ENCODE measurements around the gene UXS1.

The UXS1 gene

DNA sequence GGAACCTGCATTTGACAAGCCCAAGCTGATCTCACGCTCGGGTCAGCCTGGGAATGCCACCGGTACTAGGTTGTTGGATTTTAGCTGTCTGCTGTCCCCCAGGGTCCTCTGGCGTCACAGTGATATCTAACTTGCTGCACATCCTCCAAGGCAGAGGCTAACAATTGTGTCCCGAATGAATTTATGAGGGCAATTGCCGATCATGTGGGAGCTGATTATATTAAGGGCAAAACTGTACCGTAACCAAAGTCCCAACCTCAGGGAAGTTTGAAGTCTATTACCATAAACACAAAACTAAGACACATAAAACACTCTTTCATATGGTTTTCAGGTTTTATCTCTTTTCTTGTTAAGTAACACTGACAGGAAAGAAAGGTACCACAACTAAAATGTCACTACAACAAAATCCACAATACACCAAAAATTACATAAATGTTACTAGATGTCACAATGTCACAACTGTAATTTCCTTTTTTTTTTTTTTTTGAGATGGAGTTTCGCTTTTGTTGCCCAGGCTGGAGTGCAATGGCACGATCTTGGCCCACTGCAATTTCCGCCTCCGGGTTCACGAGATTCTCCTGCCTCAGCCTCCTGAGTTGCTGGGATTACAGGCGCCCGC, 6.7 kb downstream of the UXS1 start:
- no peak for DNase-seq

DNA sequence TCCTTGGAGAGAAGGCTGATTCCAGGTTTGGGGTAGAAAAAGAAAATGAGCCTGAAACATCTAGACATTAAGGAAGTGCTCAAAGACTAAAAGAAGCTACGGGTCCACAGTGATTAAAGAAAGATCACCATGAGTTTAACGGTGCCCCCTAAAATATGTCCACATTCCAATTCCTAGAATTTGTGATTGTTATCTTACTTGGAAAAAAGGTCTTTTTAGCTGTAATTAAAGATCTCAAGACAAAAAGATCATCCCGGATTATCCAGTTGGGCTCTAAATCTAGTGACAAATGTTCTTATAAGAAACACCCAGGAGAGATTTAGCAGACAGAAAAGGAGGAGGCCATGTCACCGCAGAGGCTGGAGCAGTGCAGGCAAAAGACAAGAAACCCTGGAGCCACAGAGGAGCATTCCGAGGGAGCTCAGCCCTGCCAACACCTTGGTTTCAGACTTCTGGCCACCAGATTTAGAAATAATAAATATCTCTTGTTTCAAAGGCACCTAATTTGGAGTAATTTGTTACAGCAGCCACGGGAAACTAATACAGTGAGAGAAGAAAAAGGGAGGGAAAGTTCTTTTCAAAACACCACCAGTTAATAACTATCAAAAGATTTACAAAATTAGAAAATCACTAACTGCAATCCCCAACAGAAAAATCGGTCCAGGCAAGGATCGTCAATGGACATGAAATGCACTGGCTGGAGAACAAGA, 8.5 kb downstream of the UXS1 start:
- DNase-seq, result no peak

GRCh38 chr2:106184857-106185256, 9.2 kb downstream of the UXS1 start:
- no peak for DNase-seq

- DNase-seq, result no peak
Measured at GRCh38 chr2:106184394-106184793, 9.7 kb downstream of the UXS1 start.

- DNase-seq, result no peak
Measured at GRCh38 chr2:106183101-106183696, 10.9 kb downstream of the UXS1 start.

DNA sequence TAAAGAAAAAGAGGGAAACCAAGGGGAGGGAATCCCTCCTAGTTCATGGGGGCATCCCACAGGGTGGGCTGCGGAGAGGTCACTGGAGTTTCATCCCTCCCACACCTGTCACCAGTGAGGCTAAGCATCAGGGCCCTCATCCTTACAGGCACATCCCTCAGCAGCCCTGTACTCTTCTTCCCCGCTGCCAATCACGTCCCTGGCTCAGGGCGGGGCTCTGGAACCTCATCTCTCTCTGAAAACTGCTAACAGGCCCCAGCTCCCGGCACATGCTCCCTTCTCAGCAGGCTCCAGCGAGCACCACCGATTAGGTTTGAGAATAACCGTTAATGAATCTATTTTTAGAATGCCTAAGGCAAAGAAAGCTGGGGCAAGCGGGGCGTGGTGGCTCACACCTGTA, 13.0 kb downstream of the UXS1 start:
- DNase-seq, result no peak

DNA sequence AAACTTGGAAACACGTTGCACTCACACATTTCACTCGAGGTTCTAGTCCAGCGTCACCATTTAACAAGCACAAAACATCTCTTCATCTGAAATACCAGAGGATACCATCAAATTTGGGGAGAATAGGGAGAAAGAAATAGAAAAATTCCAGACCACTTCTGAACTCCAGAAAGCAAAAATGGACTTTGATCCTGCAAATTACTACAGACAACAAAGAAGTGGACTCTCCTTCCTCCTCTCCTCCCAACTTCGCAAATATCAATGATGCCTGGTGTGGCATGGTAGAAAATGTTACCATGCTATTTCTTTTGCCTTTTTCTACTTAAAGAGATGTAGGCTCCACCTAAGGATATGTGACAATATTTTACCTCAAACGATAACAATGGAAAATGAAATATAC, 13.5 kb downstream of the UXS1 start:
- no peak for DNase-seq

DNA sequence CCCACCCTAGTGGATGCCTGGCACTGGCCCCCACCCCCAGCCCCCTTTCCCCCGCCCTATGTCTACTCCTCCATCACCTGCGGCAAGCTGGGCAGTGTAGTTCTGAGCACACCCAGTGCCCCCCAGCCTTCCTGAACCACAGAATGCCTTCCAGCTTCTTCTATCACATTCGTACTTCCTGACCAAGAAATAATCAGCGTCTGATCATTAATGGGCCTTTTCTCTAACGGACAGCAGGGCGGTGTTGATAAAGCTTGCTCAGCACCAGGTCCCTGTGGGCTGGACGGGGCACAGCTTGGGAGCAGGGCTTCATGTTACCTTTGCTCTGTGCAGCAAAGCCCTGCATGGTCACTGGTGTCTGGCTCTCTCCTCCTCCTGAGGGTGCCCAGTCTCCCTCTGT, 15.4 kb downstream of the UXS1 start:
- DNase-seq, result no peak

DNA sequence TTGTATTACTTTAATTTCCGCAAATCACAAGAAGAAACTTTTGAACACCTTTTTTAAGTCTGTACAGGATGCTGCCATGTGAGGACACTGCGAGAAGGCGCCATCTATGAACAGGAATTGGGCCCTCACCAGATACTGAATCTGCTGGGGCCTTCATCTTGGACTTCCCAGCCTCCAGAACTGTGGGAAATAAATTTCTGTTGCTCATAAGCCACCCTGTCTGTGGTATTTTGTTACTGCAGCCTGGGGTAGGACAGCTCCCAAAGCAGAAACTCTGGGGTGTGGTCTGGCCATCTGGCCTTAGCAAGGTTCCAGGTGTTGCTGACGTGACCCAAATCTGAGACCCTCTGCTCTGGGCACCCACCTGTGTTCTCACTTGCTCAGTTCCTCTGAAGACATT, 16.5 kb downstream of the UXS1 start:
- no peak for DNase-seq

DNA sequence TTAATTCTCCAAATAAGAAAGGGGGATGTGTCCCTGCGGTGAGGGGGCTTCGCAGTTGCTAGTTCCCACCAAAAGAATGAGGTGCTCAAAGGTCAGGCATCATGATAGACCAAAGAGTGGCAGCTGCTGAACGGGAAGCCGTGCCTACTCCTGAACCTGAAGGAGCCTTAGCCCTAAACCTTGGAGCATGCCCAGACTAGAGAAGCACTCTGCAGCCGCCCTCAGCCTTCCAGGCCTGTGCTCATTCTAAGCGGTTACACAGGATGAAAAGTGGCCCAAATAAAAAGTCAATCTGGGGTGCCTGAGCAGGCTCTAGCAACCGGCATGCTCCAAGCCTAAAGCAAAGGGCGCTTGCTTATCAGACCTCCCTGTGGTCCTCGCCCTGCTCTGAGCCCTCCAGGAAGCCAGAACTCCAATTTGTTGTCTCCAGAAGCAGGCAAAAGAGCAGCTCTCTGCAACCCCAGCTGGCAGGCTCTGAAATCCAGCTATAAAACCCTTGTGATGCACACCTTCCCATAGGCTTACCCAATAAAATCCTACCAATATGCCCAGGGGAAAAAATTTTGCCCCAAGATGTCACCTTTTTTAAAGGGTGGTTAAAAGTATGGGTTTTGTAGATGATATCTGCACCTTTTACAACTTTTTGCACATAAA, 17.5 kb downstream of the UXS1 start:
- DNase-seq, result no peak

DNA sequence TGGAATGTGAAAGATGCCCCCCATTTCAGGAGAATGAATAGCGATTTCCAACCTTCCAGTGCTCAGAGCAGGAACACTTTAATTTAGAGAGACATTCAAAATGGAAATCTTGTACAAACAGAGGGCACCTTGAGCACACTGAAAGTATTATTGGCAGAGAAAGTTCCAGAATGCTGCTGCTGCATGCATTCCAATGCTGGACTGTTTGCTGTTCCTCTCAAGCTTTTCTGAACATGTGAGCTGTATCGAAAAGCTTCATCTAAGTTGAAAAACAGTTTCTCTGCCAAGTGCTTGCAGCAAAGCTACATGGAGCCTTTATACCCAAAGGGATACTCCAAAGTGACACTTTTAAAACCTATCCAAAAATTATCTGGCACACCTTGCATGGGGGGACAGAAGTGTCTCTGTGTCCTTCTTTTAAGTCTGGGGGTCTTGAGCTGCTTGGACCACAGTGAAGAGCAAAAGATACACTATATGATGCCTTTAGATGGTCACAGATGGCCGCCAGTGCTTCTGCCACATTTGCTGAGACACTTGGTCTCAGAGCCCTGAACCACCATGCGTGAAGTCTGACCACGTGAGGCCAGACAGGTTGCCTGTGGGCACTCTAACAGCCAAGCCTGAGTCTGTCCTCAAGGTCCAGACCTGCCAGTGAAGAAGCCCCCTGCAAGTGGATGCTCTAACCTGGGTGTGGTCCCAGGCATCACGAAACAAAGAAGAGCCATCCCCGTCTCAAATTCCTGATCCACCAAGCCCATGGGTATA, 18.8 kb downstream of the UXS1 start:
- no peak for DNase-seq

DNA sequence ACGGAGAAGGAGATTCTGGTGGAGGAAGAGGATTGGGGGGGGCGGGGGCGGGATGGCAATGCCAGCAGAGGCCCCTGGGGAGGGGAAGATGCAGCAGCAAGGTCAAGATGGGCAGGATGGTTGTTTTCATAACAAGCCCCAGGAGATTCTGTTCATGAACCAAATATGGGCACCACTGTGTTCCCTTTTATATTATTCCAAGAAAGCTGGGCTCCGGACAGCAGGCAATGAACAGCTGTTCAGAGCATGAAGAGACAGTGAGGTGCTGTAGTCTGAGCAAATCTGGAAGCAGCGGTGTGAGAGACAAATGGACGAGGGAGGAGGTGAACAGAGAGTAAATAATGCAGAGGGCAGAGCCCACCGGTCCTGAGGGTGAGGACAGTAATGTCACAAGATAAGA, 20.0 kb downstream of the UXS1 start:
- no peak for DNase-seq

- DNase-seq, result no peak
Measured at GRCh38 chr2:106172649-106173048, 21.5 kb downstream of the UXS1 start.

GRCh38 chr2:106168657-106169056, 25.4 kb downstream of the UXS1 start:
- no peak for DNase-seq

DNA sequence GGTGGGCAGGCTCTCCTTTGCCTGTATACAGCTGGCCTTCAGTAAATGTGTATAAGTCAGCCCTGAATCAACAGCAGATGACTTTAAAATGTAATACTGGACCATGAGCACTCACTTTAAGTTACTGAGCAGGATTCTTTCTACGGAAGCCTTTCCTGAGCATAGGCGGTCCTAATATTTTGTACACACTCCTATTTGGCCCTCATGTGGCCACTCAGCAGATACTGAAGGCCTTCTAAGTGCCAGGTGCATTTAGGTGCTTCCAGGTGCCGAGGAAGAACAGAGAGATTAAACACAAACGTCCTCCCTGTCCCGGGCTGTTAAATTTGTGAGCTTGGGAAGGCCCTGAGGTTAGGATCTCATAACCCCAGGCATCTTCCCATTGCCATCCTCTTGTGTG, 27.0 kb downstream of the UXS1 start:
- DNase-seq, result no peak

DNA sequence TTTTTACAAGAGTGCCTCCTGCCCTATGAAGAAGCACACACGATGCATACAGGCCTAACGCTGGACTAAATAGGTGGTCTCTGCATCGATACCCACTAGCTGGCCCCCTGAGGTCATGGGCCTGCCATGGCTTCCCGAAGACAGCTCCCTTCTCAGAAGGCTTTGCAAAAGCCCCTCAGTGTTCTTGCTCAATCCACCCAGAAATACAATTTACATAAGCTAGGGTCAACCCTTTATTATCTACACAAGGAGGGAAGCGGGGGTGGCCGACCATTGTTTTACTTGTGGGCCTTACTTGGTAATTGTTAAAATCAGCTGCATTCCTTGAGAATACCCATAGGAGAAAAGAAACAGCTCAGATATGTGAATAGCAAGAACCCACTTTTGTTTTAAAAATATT, 28.5 kb downstream of the UXS1 start:
- no peak for DNase-seq

DNA sequence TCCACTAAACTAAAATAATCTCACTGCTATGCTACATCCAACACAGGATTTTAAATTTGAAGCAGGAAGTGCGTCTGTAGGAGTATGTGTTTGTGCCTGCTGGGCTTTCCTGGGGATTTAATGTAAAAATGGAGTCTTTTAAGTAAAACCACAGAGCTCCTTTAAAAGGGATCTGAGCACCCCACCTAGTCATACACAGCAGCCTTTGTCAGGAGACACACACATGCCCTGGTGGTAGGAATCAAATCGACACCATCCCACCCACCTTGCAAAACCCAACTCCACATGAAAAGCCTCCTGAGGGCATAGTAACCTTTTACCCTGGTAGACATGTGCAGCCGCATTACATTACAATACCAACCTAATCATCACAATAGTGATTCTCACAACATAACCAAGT, 29.1 kb downstream of the UXS1 start:
- DNase-seq, result no peak

GRCh38 chr2:106163948-106164545, 30.1 kb downstream of the UXS1 start:
- no peak for DNase-seq

- no peak for DNase-seq
Measured at GRCh38 chr2:106161938-106162820, 31.9 kb downstream of the UXS1 start.

GRCh38 chr2:106161341-106161740, 32.8 kb downstream of the UXS1 start:
- no peak for DNase-seq

- peak; percentile 56 for DNase-seq
Measured at GRCh38 chr2:106160786-106161261, 33.3 kb downstream of the UXS1 start.
